B cell (primary cell): ENCODE measurements around the gene CMPK1.

Source experiments
- CTCF ChIP-seq: fragments of 200-600 bp; IDR thresholded peaks from one replicate; pipeline ENCODE4 v1.8.0; 2022; ENCODE audit warnings: antibody characterized with exemption, mild to moderate bottlenecking
- EZH2 ChIP-seq: IDR thresholded peaks from 2 replicates; pipeline ENCODE4 v1.6.1; 2012; ENCODE audit warnings: borderline replicate concordance, low read depth, mild to moderate bottlenecking, moderate library complexity, low read length; ENCODE audit not compliant: insufficient read depth, poor library complexity, severe bottlenecking

DNA sequence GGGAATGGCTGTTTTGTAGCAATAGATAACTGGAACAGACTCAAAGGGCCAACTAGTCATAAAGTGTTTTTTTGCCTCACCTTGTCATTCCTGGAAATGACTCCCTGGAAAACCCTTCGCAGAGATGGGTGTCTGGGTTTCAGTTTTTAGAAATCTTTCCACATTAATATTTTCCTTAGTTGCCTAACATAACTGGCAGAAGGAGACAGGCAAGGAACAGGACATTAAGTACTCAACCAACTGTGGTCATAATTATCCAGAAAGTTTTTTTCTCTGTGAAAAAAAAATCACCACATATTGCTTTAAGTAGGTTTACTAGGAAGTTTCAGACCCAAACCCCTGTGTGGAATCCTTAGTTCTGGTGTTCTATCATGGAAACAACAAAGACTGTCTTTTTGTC, 3.4 kb upstream of the CMPK1 start:
- TF ChIP-seq CTCF: no peak
- no peak for TF ChIP-seq EZH2
